GM18909 (cell line): Measurements from ENCODE around the gene CCDC3.

Experiments
- ATAC-seq: cut with Tn5 transposase; IDR thresholded peaks from one replicate; pipeline ENCODE4 v1.9.1; 2021; ENCODE audit warnings: mild to moderate bottlenecking; ENCODE audit not compliant: unreplicated experiment, poor library complexity

CCDC3 gene

DNA sequence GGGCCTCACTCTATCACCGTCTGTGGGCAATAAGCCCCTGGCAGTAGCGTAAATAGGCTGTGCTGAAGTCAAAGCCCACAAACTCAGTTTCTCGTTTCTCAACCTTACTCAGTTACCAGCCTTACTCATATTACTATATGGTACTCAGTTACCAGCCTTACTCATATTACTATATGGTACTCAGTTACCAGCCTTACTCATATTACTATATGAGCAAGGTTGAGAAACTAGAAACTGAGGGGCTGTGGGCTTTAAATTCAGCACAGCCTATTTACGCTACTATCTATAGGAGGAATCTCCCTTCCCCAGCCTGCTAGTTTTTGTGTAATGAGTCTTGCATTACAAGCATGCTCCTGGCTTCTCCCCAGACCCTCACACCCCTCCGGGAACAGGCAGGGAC lies 35.4 kb downstream of the CCDC3 start:
- ATAC-seq: no peak

DNA sequence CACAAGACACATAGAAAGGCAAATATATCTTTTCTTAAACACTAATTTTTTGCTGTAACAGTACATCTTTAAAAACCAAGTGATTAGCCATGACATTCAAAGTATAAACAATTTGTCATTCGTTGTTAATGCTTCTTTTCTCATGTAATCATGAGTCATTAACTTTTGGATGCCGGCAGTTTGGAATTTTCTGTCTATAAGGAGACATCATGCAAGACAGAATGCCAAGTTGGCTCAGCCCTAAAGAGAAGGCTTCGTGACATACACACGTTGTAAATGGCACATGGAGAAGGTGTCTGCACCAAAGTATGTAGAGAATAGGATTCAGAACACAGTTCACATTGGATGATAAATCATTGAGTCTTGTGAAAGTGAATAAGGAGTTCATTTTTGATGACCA lies 35.9 kb downstream of the CCDC3 start:
- ATAC-seq: no peak

DNA sequence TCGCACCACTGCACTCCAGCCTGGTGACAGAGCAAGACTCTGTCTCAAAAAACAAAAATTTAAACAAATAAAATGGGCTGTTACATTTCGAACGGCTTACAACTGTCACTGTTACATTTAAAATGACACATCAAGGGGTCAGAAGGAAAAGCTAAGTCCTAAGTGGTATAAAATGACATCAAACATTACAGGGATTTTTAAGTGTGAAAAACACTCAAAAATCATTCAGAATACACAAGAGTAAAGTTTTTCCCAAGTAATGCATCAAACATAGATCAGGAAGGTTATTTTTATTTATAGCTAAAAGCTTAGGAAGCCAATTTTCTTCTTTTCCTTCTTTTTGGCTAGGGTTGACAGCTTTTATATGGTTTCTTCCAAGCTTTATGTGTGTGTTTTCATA lies 39.0 kb downstream of the CCDC3 start:
- ATAC-seq: no peak

DNA sequence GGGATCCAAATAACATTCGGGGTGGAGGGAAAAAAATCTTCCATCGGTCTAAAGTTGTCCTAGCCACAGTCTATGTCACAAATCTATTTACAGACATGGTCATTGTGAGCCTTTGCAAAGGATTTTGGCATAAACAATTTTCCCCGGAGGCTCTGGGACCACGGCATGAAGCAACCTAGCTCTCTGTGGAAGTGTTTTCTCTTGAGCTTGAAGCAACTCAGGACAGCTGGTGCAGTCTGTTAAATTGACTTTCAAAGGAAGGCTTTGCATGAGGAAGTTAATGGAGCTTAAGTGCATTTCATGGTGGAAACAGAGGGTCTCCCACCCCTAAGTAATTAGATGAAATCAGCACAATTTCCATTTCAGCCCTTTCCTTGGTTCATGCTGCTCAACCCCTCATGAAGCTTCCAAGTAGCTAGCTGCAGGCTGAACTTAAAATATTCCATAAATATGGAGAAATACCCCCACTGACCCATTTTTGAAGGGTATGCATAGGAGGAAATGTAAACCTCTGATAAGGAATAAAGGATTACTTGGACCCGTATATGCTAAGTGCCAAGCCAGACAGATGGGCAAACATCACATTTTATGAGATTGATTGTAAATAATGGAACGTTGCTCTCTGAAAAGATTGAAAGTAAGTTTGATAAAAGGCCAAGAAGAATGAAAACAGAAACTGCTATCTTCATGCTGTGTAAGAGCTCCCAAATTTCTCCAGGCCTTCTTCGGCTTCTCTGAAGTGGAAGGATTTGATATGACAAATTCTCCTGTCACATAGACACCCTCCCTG lies 39.9 kb downstream of the CCDC3 start:
- no peak for ATAC-seq

DNA sequence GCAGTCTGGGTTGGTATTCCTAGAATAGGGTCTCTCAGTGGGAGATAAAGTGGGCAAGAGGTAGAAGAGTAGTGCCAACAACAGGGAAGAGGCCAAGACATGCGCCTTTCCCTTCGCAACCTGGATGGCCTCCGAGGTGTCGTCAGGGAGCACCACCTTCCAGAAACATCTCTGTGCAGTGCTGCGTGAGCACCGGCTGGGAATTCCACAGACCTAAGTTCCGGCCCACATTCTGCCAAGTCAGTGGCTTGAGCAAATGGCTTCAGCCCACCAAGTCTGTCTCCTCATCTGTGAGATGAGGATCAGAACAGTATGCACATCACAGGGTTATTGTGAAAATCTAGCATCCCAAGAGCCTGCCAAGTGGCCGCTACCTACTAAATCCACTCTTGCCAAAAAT lies 40.6 kb downstream of the CCDC3 start:
- no peak for ATAC-seq

DNA sequence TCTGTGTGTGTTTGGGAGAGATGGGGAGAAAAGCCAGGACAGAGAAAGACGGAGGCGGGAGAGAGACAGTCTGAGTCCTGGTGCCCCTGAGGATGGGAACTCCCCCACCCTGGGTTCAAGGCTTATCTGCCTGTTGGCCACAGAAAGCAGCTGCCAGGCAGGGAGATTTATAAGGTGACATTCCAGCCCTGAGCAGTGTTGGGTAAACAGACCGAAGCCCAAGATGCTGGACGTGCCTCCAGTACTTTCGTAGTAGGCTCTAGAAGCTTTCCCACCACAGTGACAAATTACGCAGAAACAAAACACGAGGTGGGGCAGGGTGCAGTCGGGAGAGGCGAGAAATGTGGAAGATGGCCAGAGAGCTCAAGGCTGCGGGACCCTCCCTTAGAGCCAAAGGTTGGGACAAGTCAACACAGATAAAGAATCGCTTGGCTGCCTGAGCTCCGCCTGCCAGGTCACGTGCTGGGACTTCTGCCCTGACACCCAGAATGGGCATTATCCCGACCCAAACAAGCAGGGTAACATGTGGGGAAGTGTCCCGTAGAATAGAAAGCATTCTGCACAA lies 41.1 kb downstream of the CCDC3 start:
- ATAC-seq: no peak

DNA sequence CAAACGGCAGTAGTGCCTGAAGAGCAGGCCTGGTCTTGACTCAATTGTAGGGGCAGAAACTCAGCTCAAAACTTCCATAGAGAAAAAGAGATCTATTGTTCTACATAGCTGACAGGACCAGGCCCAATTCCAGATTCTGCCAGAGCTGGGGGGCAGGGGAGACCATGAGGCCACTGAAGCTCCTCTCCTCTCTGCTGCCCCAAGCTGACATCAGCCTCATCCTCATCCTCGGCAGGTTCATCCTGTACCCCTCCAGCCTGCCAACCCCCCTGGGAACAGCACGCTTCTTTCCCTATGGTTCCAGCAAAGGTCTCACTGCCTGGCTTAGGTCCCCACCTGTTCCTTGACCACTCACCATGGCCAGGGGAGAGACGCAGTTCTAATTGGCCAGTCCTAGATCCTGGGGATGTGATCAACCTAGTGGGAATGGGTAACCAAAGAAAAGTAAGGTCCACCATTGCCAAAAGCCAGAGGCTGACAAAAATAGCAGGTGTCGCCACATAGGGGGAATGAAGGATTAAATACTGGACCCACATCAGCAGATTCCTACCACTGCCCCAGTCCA lies 42.9 kb downstream of the CCDC3 start:
- no peak for ATAC-seq

DNA sequence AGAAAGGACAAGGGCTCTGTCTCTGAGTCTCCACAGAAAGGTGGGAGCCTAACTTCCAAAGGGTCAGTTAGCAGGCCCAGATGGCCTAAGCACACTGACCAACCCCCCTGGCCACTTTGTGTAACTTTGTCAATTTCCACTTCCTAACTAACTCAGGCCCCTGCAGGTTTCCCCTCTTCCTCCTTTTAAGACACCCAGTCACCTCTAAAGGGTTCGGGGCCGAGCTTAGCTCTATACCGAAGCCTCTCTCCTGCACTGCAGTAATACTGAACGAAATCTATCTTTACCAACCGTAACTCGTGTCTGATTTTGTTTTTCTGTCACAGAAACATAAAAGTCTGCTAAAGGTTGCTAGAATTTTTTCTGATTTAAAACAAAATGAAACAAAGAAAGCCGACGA lies 44.4 kb downstream of the CCDC3 start:
- ATAC-seq: no peak

DNA sequence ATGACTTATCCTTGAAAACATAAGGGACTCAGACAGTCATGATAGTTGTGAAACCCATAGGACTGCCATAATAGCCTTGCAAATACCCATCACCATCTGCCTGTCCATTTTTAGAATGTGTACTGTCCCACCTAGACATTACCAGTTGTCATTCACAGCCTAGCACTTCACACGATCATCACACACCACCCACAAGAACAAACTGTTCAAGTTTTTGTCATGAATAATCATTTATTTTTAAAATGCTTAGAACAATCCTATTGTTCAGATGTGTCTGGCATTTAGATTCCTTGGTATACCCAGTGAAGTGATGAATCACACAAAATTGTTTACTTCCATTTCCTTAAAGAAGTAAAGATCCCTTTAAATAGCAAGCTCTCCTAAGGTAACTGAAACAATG lies 46.6 kb downstream of the CCDC3 start:
- no peak for ATAC-seq

DNA sequence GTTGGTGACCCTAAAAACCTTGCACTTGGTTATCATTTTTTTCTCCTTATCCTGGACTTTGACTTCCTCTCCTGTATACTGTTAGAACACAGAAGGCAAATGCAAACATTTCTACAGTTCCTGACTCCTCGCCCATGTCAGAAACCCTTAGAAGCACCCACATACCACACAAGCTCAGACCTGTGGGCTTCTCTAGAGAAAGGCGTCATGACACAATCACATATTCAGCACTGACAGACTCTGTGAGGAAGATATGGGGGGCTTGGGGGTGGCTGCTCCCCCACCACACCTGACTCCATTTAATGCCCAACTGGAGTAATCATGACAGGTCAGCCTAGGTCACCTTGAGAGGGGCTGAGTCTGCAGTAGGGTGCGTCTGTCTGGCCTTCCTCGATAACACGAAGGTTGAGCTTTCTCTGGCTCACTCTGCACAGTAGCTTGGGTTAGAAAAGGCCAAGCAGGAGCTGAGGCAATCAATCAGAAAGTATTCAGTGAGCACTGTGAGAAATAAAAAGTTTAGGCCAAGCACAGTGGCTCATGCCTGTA lies 50.9 kb downstream of the CCDC3 start:
- ATAC-seq: no peak

DNA sequence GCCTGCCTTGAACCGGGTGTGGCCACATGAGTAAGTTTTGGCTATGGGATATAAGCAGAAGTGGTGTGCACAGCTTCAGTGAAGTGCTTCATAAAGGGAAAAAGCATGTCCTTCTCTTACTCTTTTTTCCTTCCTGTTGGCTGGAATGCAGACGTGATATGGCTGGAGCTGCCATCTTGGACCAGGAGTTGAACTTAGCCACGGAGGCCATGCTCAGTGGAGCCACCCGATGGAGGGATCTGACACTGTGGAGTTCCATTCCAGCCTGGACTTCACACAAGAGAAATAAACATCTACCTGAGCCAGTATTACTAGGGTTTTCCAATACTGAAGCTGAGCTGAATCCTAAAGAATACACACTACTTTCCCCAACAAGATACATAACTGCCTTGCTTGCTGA lies 52.3 kb downstream of the CCDC3 start:
- ATAC-seq: no peak

DNA sequence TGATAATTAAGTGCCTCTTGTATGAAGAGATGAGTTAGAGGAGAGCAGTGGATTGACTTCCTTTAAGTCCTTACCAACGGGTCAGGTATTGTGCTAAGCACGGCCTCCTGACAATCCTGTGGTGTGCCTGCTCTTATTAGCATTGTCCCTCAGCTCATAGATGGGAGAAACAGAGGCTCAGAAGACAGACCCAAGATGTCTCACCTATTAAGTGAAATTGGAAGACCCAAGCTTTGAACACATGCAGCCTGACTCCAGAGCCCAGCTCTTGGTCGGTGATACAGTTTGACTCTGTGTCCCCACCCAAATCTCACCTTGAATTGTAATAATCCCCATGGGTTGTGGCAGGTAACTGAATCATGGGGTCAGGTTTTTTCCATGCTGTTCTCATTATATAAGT lies 53.8 kb downstream of the CCDC3 start:
- no peak for ATAC-seq

DNA sequence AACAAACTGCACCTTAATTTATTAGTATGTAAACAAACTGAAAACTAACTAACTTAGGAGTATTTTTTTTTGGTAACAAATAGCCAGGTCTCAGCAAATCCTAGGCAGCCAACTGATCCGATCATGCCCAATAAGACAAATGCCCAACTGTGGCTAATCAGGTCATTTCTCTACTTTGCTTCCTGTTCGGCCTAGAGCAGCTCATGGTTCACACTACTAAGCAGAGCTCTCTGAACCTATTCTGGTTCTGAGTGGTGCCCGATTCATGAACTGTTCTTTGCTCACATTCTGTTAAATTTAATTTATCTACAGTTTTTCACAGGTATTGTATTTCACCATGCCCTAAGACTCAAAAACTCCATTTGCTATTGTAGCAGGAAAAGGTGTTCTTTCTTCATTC lies 55.1 kb downstream of the CCDC3 start:
- no peak for ATAC-seq

DNA sequence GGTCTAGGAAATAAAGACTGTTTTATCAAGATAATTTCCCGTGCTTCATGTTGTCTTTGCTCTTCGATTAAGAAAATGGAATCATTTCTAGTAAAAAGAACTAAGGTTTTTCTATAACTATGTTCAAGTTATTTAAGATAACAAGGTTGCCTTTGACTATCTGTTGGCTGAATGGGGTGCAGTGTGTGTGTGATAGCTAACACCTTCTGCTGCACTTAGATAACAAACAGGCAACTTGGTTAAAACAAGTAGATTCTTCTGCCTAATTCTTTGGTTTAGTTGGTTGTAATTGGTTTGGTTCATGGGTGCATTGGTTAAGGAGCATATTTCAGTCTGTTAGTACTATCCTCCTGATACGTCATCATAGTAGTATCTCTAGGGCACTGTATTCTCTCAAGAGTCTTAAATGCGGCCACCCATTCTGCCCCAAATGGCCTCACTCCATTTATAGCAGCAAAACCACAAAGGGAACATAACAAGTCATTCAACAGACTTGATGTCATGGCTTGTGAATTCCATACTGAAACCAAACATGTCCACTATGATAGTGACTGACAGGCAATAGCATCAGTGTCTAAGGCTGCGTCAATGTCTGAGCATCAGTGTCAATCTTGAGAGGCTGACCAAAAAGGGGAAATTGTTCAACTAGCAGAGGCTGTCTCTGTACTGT lies 55.7 kb downstream of the CCDC3 start:
- ATAC-seq: no peak

DNA sequence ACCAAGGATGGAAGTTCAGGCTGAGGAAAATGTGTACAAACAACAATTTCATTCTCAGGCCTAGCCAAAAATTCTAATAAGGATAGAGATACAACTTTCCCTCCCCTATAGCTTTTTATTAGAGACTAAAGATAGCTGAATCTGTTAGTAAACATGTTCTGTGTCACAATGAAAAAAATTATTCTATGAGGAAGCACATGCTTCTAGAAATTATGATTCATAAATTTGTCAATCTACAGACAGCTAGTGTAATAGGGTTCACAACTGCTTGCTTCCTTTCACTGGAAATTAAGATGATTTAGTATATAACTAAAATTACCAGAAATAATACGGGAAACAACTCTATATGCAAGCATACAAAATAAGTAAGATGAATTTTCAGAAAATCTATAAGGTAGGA lies 56.6 kb downstream of the CCDC3 start:
- ATAC-seq: no peak

DNA sequence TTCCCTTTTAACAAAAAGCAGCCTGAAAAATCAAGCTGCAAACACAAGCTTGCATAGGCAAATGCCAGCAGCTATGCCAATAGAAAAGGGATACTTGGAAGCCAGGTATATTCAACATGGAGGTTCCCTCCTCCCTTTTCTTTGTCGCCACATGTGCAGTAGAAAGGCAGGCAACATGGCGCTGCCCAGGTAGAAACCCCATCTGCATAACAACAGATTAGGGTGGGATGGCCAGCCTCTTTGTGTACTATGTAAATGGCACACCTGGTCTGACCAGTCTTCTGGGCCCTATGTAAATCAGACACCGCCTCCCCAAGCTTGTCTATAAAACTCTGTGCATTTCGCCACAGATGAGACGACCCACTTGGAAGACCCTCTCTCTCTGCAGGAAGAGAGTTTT lies 58.1 kb downstream of the CCDC3 start:
- no peak for ATAC-seq

DNA sequence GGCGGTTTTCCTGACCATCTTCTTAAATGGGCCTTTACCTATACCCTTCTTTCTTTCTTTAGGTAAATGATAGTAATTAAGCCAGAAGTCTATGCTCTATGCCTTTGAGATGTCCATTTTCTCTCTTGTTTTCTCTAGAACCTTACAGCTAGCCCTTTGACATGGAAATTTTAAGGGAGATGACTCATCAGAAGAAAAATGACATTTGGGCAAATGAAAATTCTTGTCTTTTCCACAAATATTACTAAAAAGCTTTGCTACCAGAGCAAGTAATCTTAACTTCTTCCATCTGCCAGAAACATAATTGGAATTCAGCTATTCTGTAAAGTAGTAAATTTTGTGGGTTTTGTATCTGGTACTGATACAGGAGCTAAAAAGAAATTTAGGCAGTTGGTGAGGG lies 59.5 kb downstream of the CCDC3 start:
- ATAC-seq: no peak

DNA sequence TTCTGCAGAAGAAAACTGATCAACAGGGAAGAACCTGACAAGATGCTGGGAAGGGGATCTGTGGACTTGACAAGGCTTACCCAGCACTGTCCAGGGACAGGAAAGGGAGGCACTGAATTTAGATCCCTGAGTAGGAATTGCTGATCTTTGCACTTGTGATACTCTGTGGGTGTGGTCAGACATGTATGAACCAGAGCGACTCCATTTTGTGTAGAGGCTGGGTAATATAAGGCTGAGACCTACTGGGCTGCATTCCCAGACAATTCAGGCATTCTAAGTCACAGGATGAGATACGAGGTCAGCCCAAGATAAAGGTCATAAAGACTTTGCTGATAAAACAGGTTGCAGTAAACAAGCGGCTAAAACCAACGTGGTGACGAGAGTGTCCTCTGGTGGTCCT lies 60.7 kb downstream of the CCDC3 start:
- ATAC-seq: no peak

DNA sequence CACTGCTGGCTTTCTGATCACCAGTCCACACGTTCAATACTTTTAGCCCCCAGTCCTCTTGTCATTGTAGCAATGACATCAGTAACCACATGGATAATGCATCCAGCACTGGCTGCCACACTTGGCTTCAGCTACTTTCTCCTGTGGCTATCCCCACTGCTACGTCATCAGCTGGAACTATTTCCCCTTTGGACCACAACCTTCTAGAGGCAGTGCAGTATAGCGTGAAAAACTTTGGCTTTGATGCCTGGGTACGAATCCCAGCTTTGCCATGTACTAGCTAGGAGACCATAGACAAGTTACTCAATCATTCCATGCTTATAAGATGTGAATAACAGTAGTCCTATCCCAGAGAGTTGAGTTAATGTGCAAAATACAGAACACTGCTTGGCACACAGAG lies 63.2 kb downstream of the CCDC3 start:
- no peak for ATAC-seq

DNA sequence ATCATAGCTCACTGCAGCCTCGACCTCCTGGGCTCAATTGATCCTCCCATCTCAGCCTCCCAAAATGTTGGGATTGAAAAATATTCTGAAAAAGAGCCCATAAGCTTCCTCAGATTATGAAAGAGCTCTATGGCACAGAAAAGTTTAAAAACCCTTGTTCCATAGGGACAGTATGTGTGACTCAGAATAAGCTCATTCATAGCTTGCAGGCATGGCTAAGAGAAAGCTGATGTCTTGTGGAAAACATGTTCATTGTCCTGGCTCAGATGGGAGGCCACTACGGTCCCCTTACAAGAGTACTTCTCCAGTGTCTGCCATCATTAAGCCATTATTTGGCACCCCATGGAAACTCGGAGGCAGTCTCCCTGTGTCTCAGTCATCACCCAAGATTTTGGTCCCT lies 64.0 kb downstream of the CCDC3 start:
- ATAC-seq: no peak

DNA sequence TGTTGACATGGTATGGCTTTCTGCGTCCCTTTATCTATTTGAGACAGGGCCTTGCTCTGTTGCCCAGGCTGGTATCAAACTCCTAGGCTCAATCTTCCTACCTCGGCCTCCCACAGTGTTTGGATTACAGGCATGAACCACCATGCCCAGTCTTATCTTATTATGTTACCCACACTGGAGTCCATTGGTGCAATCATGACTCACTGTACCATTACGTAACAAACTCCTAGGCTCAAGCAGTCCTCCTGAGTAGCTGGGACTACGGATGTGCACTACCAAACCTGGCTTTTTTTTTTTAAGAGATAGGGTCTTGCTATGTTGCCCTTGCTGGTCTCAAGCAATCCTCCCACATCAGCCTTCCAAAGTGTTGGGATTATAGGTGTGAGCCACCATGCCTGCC lies 66.7 kb downstream of the CCDC3 start:
- ATAC-seq: no peak
